Astrocyte of the cerebellum (primary cell): ENCODE measurements around the gene CDKN3.
A peak's percentile ranks its signal among the peaks of the same experiment; 100 is the strongest.
"Not testable (repeated sequence)": the region's sequence is repeated elsewhere in the genome, so short reads cannot be mapped to it uniquely, and the experiment has no call there.

Experiments used
- DNase-seq: peaks from one replicate; pipeline ENCODE4 v3.0.0-alpha.2; 2011; ENCODE audit warnings: low read depth
- H3K4me3 ChIP-seq: 2 replicates; pipeline ENCODE4 v1.5.1; 2011; ENCODE audit warnings: mild to moderate bottlenecking, low read depth, low read length, moderate library complexity
- CTCF ChIP-seq: IDR thresholded peaks from 2 replicates; pipeline ENCODE4 v1.5.1; 2012; ENCODE audit warnings: low read length, low read depth, moderate library complexity, mild to moderate bottlenecking; ENCODE audit errors: missing control alignments
- in situ Hi-C: cut with HindIII; loops from 2 replicates; pipeline ENCODE4 v1.10.0; 2017; ENCODE audit warnings: low sequenced_read_pairs

Gene CDKN3

GRCh38 chr14:54370323-54371198 is 26.2 kb upstream of the CDKN3 start:
- no peak for DNase-seq
- in situ Hi-C loops = no loop called here
- TF ChIP-seq CTCF = no peak
- H3K4me3 ChIP-seq = no peak overlapping the region

GRCh38 chr14:54374117-54374884 is 22.5 kb upstream of the CDKN3 start:
- H3K4me3 ChIP-seq = no peak overlapping the region
- in situ Hi-C loops = no loop called here
- no peak for TF ChIP-seq CTCF
- peak; percentile 48 for DNase-seq

DNA sequence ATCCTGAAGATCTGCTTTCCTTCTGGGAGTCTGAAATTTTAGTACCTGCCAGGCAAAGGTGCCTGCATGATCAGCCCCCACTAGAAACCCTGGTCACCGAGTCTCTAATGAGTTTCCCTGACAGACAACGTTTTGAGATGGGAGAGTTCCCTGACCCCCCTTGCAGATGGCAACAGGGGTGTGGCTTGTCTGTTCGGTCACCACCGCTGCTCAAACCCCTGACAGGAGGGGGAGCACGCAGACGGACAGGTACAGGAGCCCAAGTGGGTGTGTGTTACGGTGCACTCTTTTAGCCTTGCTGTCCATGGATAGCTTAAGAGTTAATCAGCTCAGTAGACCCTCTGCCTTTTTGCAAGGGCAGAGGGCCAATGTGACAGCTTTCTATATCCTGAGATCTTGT is 19.3 kb upstream of the CDKN3 start:
- no peak overlapping the region for H3K4me3 ChIP-seq
- DNase-seq = no peak
- TF ChIP-seq CTCF = no peak
- in situ Hi-C loops = no loop called here

- DNase-seq, in situ Hi-C loops, H3K4me3 ChIP-seq: not testable (repeated sequence)
These were observed 17.9 kb upstream of the CDKN3 start for GRCh38 chr14:54378893-54379292.

GRCh38 chr14:54380558-54380957 is 16.2 kb upstream of the CDKN3 start:
- DNase-seq, H3K4me3 ChIP-seq, in situ Hi-C loops: not testable (repeated sequence)

DNA sequence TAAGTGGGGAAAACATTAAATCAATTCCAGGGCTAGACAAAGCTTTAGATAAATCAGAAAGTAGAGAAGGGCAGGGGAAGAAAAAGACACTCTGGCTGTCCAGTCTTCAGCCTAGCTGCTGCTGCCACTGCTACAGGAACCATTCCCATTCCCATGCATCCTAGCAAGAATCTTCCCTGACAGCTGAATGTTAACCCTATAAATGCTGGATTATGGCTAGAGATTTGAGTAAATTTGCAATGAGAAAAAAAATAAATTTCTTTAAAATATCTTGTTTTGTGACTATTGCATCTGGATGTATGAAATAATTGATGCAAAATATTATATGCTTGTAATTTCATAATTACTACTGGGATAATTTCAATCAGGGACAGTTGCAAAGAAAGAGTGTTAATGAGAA is 15.0 kb upstream of the CDKN3 start:
- TF ChIP-seq CTCF = no peak
- no peak for DNase-seq
- no peak overlapping the region for H3K4me3 ChIP-seq
- in situ Hi-C loops = no loop called here

DNA sequence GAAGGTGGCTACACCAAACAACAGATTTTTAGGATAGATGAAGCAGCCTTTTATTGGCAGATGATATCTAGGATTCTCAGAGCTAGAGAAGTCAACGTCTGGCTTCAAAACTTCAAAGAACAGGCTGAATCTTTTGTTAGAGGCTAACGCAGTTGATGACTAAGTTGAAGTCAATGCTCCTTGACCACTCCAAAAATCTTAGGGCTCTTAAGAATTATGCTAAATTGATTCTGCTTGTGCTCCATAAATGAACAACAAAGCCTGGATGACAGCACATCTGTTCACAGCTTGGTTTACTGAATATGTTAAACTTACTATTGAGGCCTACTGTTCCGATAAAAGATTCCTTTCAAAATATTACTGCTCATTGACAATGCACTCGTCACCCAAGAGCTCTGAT is 13.0 kb upstream of the CDKN3 start:
- in situ Hi-C loops = no loop called here
- DNase-seq = no peak
- TF ChIP-seq CTCF = no peak
- H3K4me3 ChIP-seq = no peak overlapping the region
